HG03060 (cell line): ENCODE data around the gene SLIT3.
"Not testable (repeated sequence)": the region's sequence is repeated elsewhere in the genome, so short reads cannot be mapped to it uniquely, and the experiment has no call there.

ENCODE experiments used
- ATAC-seq: cut with Tn5 transposase; IDR thresholded peaks from one replicate; pipeline ENCODE4 v1.9.1; 2021; ENCODE audit warnings: low read depth, moderate number of reproducible peaks; ENCODE audit not compliant: unreplicated experiment

SLIT3 gene

GRCh38 chr5:169151051-169151805 lies 149.7 kb downstream of the SLIT3 start:
- no peak for ATAC-seq

- no peak for ATAC-seq
These were observed 150.8 kb downstream of the SLIT3 start for GRCh38 chr5:169150108-169150507.

- no peak for ATAC-seq
These were observed 151.6 kb downstream of the SLIT3 start for GRCh38 chr5:169149317-169149716.

- no peak for ATAC-seq
These were observed 152.7 kb downstream of the SLIT3 start for GRCh38 chr5:169148138-169148740.

- ATAC-seq = no peak
These were observed 153.4 kb downstream of the SLIT3 start for GRCh38 chr5:169147534-169147933.

- no peak for ATAC-seq
These were observed 154.8 kb downstream of the SLIT3 start for GRCh38 chr5:169146158-169146557.

GRCh38 chr5:169142264-169142970 lies 158.5 kb downstream of the SLIT3 start:
- ATAC-seq = no peak

- ATAC-seq = not testable (repeated sequence)
These were observed 160.7 kb downstream of the SLIT3 start for GRCh38 chr5:169140215-169140614.

- no peak for ATAC-seq
These were observed 161.4 kb downstream of the SLIT3 start for GRCh38 chr5:169139480-169140050.

GRCh38 chr5:169133531-169133930 lies 167.4 kb downstream of the SLIT3 start:
- ATAC-seq = no peak

GRCh38 chr5:169132302-169132660 lies 168.7 kb downstream of the SLIT3 start:
- ATAC-seq = no peak

GRCh38 chr5:169131616-169132301 lies 169.2 kb downstream of the SLIT3 start:
- ATAC-seq = no peak

GRCh38 chr5:169128679-169129078 lies 172.3 kb downstream of the SLIT3 start:
- no peak for ATAC-seq

GRCh38 chr5:169127431-169127830 lies 173.5 kb downstream of the SLIT3 start:
- ATAC-seq = no peak

- no peak for ATAC-seq
These were observed 174.4 kb downstream of the SLIT3 start for GRCh38 chr5:169126481-169127021.

GRCh38 chr5:169125571-169125970 lies 175.4 kb downstream of the SLIT3 start:
- no peak for ATAC-seq

- no peak for ATAC-seq
These were observed 178.0 kb downstream of the SLIT3 start for GRCh38 chr5:169122951-169123350.

- no peak for ATAC-seq
These were observed 179.1 kb downstream of the SLIT3 start for GRCh38 chr5:169121630-169122420.

GRCh38 chr5:169119288-169120048 lies 181.5 kb downstream of the SLIT3 start:
- no peak for ATAC-seq
